NOMO-1 (cell line): ENCODE results near the gene METRN.

ENCODE experiments used
- DNase-seq, 2 experiments: peaks; one replicate each; lab custom pipeline; 2025; ENCODE audit not compliant: unreplicated experiment in 2 of 2; lab: John Stamatoyannopoulos, UW

METRN gene

DNA sequence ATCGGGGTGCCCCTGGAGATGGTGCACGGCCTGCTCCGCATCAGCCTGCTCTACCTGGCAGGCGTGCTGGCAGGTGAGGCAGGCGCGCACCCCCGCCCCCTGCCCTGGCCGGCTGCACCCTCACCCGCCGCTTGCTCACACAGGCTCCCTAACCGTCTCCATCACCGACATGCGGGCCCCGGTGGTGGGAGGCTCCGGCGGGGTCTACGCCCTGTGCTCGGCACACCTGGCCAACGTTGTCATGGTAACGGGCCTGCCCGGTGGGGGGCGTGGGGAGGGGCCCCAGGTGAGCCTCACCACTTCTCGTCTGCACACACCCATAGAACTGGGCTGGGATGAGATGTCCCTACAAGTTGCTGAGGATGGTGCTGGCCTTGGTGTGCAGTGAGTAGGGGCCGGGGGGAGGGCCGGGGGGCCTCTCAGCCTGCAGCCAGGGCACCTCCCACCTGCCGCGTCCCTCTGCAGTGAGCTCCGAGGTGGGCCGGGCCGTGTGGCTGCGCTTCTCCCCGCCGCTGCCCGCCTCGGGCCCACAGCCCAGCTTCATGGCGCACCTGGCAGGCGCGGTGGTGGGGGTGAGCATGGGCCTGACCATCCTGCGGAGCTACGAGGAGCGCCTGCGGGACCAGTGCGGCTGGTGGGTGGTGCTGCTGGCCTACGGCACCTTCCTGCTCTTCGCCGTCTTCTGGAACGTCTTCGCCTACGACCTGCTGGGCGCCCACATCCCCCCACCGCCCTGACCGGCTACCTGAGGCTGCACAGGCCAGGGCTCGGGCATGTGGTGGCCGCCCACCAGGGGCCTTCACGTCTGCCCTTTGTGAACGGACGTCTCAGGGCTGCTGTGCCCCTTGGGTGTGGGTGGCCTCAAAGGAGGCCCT lies 37.4 kb upstream of the METRN start:
- DNase-seq: no peak

DNA sequence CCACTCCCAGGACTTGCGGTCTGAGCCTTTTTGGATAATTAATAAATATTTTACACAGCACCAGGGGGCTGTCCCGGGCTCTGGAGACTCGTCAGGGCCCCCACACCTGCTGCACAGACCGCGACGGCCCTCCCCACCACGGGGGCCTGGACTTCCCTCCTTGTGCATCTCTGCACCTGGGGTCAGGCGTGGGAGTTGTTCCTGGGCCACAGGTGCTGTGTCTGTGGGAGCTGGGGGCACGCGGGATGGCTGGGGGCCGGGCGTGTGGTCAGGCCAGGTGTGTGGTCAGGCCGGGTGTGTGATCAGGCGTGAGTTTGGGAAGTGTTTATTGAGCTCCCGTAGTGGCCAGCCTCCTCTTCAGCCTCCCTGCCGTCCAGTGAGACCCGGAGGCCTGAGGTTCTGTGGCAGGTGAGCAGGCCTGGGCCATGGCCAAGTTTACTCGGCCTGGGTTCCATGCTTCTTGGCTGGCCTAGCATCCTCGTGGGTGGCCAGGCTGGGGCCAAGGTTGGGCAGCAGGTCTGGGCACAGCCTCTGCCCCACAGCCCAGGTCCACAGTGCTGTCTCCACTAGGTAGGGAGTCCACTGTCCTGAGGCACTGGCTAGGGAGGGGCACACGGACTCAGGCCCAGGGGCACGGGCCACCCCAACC lies 36.6 kb upstream of the METRN start:
- DNase-seq: no peak

DNA sequence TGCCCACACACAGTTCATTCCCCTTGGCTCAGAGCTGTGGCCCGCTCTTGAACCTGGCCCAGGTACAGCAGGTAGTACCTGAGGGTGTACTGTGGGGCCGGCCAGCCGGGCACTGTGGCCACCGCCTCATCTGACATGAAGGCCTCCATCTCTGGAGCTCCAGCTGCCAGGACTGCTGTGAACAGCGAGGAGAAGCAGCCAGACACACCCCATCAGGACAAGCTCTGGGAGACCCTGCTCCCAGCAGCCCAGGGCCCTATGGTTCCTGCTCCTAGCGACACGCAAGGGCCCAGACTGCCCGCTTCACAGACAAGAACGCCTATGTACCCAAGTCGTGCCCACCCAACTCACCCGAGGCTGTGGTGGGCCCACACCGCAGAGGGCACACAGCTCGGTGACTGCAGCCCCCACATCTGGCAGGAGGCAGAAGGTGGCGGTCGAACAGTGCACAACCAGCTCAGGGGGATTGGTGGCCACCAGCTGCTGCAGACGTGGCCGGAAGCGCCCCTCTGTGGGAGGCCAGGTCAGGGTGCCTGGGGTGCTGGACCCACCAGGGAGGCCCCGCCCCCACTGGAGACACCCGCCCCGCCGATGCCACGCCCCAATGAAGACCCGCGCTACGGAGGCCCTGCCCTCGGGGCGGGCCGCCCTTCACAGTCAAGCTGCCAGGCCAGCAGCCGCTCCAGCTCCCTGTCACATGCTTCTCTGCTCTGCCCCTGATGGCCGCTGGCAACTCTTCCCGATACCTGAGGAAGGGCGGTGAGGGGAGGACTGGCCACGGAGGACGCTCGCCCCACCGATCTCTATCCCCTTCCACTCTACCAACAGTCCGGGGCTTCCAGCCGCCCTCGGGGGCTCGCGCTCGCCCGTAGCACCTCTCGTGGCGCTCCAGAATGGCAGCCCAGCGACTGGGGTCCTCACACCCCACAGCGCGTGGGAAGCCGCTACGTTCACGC lies 35.8 kb upstream of the METRN start:
- peak; percentile 32 to 44 for DNase-seq

DNA sequence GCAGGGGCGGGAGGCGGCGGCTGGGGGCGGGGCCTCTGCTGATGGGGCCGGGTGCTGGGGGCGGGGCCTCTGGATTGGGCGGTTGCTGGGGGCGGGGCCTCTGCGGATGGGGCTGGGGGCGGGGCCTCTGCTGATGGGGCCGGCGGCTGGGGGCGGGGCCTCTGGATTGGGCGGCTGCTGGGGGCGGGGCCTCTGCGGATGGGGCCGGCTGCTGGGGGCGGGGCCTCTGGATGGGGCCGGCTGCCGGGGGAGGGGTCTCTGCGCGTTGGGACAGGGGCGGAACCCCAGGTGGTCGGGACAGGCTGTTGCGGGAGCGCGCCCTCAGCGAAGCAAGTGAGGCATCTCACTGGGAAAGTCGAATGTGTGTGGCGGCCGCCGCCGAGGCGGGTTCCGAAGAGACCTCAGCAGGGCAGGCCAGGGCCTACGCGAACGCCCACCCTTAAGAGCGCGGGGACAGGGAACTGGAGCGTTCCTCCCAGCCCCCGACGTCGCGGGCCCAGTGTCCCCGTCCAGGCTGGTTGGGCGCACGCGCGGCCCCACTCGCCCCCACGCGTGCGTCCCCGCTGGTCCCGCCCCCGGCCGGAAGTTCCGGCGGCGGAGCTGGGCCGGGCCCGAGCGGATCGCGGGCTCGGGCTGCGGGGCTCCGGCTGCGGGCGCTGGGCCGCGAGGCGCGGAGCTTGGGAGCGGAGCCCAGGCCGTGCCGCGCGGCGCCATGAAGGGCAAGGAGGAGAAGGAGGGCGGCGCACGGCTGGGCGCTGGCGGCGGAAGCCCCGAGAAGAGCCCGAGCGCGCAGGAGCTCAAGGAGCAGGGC lies 34.9 kb upstream of the METRN start, which contains the start of gene STUB1:
STUB1 (plus strand) TSS at position 597 of the 811 bp plus-strand sequence; CDS start at position 713, 116 bp downstream.
- peak; percentile 63 to 78 for DNase-seq

DNA sequence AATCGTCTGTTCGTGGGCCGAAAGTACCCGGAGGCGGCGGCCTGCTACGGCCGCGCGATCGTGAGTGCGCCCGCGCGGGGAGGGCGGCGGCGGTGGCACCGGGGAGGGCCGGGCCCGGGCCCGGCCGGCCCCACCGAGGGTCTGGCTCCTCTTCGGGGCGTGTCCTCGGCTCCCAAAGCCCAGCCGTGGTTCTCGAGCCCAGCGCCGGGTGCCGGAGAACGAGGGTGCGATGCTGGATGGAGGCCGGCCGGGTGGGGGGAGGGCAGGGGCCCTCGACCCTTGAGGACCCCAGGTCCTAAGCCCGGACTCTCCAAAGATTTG lies 34.3 kb upstream of the METRN start:
- no peak for DNase-seq

DNA sequence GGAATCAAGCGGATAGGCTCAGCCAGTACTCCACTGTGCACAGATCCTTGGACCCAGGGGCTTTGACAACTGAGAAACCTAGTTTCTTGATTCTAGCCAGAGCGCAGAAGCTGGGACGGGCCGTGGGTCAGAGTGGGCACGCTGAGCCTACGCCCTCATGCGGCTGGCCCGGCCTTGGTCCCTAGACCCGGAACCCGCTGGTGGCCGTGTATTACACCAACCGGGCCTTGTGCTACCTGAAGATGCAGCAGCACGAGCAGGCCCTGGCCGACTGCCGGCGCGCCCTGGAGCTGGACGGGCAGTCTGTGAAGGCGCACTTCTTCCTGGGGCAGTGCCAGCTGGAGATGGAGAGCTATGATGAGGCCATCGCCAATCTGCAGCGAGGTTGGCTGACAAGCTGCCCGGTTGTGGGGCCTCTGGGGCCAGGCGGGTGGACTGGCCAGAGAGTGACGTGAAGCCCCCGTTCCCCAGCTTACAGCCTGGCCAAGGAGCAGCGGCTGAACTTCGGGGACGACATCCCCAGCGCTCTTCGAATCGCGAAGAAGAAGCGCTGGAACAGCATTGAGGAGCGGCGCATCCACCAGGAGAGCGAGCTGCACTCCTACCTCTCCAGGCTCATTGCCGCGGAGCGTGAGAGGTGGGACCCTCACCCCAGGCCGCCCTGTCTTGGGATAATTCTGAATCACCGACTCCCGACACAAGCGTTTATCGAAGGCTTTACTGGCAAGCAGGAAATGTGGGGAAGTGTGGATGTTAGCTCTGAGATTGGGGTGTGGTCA lies 33.8 kb upstream of the METRN start:
- peak; percentile 17 to 47 for DNase-seq

DNA sequence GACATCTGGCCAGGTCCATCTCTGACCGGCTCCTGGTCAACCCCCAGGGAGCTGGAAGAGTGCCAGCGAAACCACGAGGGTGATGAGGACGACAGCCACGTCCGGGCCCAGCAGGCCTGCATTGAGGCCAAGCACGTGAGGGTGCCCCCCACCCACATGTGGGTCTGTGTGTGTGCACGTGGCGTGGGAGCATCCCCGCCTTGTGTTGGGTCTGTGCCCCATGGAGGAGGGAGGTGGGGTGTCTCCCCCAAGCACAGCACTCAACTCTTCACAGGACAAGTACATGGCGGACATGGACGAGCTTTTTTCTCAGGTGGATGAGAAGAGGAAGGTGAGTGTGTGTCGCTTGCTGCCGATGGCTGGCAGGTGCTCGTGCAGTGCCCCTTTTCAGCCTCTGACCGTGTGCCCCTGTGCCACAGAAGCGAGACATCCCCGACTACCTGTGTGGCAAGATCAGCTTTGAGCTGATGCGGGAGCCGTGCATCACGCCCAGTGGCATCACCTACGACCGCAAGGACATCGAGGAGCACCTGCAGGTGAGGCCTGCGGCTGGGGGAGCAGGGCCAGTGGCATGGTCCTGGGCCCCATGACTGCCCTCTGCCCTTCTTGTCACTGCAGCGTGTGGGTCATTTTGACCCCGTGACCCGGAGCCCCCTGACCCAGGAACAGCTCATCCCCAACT lies 33.0 kb upstream of the METRN start:
- no peak for DNase-seq

DNA sequence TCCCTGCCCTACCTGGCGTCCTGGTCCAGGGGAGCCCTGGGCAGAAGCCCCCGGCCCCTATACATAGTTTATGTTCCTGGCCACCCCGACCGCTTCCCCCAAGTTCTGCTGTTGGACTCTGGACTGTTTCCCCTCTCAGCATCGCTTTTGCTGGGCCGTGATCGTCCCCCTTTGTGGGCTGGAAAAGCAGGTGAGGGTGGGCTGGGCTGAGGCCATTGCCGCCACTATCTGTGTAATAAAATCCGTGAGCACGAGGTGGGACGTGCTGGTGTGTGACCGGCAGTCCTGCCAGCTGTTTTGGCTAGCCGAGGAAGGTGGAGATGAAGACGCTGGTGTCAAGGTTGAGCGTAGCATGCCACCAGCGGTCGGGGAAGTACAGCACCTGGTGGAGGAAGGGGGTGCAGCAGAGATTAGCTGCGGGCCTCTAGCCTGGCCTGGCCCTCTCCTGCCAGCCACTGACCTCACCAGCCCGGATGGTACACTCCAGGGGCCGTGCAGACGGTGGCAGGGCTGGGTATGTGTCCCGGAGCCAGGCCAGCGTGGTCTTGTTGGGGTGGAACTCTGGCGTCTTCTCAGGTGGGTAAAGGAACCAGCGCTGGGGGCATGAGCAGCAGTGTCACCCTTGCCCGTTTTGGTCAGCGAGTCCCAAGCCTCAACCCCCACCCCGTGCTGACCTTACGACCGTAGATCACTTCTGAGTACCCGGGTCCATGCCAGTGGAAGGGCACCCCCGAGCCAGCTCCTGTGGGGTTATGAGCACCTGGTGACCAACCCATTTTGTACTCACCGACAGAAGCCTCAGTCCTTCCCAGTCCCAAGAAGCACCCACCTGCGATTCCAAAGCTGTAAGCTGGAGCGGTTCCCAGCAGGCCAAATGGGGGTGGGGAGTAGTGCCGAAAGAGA lies 32.2 kb upstream of the METRN start:
- no peak for DNase-seq

DNA sequence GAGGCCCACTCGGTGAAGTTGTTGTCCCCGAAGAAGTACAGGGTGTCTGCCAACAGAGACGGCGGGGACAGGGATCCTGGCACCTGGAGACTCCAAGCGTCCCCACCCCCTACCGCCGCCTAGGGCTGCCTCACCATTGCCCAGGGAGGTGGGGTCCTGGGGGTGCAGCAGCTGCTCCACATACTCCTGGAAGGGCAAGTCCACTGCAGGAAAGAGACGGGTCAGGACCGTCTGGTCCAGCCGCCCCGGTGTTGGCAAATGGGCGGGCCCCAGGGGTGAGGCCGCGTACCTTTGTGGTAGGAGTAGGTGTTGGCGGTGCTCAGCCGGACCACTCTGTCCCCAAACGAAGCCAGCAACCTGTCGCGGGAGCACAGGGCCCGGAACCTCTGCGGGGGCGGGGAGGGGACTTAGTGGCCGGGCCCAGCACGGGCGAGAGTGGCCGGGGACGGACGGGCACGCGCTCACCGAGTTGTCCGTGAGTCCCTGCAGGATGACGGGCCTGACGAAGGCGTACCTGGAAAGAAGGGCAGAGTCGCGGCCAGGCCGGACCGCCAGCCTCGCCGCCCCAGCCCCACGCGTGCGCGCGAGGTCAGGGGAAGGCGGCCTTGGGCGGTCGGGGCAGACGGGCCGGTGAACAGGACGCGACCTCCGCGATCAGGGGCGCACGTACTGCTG lies 31.4 kb upstream of the METRN start:
- no peak for DNase-seq

DNA sequence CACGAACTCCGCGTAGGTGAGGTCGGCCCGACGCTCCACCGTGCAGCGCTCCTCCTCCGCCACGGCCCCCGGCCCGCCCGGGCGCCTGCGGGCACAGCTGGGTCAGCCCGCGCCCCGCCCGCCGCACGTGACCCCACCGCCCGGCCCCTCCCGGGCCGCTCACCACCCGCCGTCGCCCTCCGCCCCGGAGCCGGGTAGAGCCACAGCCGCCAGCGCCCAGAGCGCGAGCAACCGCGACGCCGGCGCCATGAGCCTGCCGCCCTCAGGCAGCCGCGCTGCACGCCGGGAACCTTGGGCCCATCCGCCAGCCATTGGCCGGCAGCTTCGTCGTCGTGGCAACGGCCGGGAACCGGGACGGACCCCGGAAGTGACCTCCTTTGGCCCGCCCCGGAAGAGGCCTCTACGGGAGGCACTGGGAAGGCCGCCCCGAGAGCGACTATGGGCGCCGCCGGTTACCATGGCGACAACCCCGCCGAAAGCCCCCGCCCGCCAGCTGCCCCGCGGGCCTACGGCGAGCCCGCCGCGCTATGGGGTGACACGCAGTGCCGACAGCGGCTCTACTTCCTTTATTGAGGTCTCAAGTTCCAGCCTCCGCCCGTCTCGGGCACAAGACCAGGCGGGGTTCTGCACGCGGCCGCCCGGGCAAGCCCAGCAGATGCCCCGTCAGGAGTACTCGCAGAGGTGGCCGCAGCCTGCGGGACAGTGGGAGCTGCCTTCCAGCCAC lies 30.7 kb upstream of the METRN start, which contains the start of gene JMJD8:
JMJD8 (minus strand) TSS at position 264 of the 724 bp plus-strand sequence; CDS start at position 249, 15 bp downstream.
- peak; percentile 94 for DNase-seq

DNA sequence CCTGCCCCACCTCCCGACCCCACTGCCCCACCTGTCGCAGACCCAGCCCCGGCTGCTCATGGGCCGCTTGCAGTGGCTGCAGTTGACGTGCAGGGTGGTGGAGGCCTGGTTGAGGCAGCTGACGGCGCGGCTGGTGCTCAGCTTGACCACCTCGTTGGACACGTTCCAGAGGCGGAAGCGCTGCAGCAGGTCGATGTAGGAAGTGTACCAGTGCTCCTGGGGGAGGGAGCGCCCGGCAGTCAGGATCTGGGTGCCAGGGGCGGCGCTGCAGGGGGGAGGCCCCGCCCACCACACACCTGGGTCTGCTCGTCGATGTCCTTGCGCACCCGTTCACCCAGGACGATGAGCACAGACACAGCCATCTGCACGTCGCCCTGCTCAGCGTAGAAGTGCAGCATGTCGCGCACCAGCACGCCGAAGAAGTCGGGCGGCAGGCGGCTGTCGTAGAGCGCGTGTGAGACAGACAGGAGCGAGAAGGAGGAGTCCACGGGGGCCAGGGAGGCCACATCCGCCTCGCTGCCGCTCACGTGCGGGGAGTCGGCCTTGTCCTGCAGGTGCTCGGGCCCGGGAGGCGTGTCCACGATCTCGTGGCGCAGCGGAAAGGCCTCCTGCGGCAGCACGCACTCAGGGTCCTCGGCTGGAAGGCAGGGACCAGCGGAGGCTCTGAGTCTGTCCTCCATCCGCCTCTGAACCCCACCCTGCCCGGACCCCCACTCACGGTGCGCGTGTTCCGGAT lies 29.8 kb upstream of the METRN start:
- no peak for DNase-seq

DNA sequence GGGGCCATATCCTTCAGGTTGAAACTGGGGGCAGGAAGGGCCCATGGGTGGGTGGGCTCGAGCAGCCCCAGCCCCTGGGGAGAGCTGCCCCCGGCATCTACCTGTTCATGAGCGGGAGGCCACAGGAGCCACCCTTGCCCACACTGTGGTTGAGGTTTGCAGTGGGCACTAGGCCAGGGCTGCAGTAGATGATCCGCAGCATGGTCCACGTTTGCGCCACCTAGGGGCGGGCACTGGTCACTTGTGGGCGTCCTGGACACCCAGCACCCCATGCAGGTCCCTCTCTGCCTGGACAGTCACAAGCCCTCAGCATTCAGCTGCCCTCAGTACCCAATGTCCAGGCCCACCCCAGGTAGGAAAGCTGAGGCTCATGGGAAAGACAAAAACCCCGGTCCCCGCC lies 29.0 kb upstream of the METRN start:
- no peak for DNase-seq

DNA sequence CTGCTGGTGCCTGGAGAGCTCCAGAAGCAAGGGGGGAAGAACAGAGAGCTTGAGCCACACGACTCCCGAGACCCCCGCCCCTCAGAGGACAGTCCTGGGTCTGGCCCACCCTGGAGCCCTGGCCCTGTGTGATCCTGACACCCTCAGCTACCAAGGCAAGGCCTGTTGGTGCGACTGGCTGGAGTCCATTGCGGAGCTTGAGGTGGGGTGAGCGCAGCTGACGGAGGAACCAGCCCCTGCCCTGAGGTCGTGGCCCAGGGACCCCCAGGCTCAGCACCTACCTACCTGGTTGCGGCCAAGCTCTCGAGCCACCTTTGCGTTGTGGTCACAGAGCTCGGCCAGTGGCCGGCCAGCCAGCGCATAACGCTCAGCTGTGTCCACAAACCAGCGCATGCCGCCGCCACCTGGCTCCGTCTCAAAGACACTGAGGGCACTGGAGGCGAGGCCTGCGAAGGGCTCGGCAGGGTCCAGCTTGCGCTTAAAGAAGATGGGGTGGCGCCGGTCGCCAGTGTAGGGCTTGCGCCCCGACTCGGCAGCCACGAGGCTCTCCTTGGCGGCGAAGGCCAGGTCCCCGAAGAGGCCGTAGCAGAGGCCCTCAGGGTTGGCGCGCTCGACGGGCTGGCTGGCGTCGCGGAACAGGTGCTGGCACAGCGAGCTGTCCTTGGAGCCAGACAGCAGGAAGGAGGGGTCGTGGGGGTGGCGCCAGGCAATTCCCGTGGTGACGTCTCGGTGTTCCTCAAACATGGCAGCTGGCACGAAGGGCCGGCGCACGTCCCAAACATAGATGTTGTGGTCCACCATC lies 28.3 kb upstream of the METRN start:
- no peak for DNase-seq

DNA sequence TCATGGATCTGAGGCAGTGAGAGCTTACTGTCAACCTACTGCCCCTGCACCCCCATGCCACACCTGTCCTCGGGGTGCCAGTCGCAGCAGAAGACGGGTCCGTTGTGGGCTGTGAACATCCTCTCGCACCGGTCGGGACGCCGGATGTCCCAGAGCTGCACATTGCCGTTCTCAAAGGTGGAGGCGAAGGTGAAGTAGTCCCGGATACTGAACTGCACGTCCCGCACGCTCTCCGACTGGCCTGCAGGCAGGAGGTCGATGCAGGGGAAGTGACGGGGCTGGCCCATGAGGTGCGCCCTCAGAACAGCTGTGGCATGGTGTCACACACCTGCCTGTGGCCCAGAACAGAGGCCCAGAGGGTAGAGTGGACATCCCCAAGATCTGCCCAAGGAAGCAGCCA lies 27.4 kb upstream of the METRN start:
- no peak for DNase-seq
